ENCODE data around the gene DLGAP4. TPM values are rescaled to one million over a fixed set of nuclear protein-coding genes. Genes with fewer than 3 reads are reported as not detected.

Gene DLGAP4
- total and polyA plus RNA-seq, 2 donors, result 7.7 to 28.2 TPM

DNA sequence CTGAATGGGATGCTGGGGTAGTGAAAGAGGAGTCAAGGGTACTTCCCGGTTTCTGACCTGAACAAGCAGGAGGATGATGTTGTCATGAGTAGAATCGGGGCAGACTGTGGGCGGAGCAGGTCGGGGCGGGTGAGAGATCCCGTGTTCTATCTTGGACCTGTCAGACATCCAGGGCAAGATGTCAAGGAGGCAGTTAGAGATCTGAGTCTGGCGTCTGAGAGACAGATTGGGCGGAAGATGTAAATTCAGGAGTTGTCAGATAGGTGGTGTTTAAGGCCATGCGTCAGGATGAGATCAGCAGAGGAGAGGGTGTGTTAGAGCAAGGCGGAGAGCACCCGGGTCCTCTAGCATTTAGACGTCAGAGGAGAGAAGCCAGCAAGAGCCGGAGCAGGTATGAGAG is 115.5 kb downstream of the DLGAP4 start:
- no peaks in the 10 kb centered on the region for H3K4me1 ChIP-seq (ENCODE audit: control insufficient read depth in 2 of 2, insufficient read depth in 2 of 2, low read length in 2 of 2)
- 72% methylated on average over 13 of the region's 13 CpGs for WGBS
- no peak overlapping the region for H3K27ac ChIP-seq (ENCODE audit: low read depth in 1 of 2, low read length in 1 of 2)
- no peaks in the 10 kb centered on the region for H3K27me3 ChIP-seq (ENCODE audit: control insufficient read depth in 2 of 2, insufficient read depth in 1 of 2, low read length in 1 of 2)
- no peak for DNase-seq (ENCODE audit: low read depth in 6 of 9, low spot score in 9 of 9)
- no peaks in the 10 kb centered on the region for H3K9me3 ChIP-seq (ENCODE audit: control insufficient read depth in 2 of 2, insufficient read depth in 1 of 2, low read length in 1 of 2)
- no peaks in the 10 kb centered on the region for H3K36me3 ChIP-seq (ENCODE audit: control insufficient read depth in 2 of 2, insufficient read depth in 2 of 2, low read length in 1 of 2)
- no peak overlapping the region for H3K4me3 ChIP-seq (ENCODE audit: low read length in 2 of 2)

DNA sequence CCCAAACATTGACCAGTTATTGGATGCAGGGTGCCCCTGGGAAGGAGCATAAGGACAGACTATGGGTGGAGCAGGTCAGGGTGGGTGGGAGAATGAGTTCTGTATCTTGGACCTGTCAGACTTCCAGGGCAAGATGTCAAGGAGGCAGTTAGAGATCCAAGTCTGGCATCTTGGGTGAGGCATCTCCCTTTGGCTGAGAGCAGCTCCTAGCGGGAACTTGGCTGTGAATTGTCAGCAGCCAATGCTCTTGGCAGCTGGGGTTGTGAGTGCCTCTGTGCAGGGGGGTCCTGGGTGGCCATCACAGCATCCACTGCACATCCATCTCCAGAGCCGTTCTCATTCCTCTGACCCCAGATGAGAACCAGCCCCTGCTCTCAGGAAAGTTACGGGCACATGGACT is 118.2 kb downstream of the DLGAP4 start:
- Histone ChIP-seq H3K4me1 (ENCODE audit: control insufficient read depth in 2 of 2, insufficient read depth in 2 of 2, low read length in 2 of 2) (no peaks in the 10 kb centered on the region), H3K27me3 (ENCODE audit: control insufficient read depth in 2 of 2, insufficient read depth in 1 of 2, low read length in 1 of 2) (no peaks in the 10 kb centered on the region), H3K27ac (ENCODE audit: low read depth in 1 of 2, low read length in 1 of 2) (no peak overlapping the region), H3K9me3 (ENCODE audit: control insufficient read depth in 2 of 2, insufficient read depth in 1 of 2, low read length in 1 of 2) (no peaks in the 10 kb centered on the region), H3K4me3 (ENCODE audit: low read length in 2 of 2) (no peak overlapping the region), H3K36me3 (ENCODE audit: control insufficient read depth in 2 of 2, insufficient read depth in 2 of 2, low read length in 1 of 2) (no peaks in the 10 kb centered on the region)
- DNase-seq (ENCODE audit: low read depth in 6 of 9, low spot score in 9 of 9), result no peak
- WGBS, result 90% methylated on average over 3 of the region's 3 CpGs

DNA sequence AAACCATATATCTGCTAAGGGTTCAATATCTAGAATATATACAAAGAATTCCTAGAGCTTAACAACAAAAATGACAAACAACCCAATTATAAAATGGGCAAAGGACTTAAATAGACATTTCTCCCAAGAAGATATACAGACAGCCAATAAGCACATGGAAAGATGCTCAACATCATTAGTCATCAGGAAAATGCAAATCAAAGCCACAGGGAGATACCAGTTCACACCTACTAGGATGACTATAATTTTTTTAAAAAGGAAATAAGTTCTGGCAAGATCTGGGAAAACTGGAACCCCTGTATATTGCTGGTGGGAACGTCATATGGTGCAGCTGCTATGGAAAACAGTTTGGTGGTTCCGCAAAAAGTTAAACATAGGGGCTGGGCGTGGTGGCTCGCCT is 119.0 kb downstream of the DLGAP4 start:
- no peaks in the 10 kb centered on the region for H3K4me1 ChIP-seq (ENCODE audit: control insufficient read depth in 2 of 2, insufficient read depth in 2 of 2, low read length in 2 of 2)
- no peaks in the 10 kb centered on the region for H3K36me3 ChIP-seq (ENCODE audit: control insufficient read depth in 2 of 2, insufficient read depth in 2 of 2, low read length in 1 of 2)
- no peak overlapping the region for H3K4me3 ChIP-seq (ENCODE audit: low read length in 2 of 2)
- H3K9me3 ChIP-seq (ENCODE audit: control insufficient read depth in 2 of 2, insufficient read depth in 1 of 2, low read length in 1 of 2), result no peaks in the 10 kb centered on the region
- 67% methylated on average over 4 of the region's 4 CpGs for WGBS
- no peak overlapping the region for H3K27ac ChIP-seq (ENCODE audit: low read depth in 1 of 2, low read length in 1 of 2)
- no peak for DNase-seq (ENCODE audit: low read depth in 6 of 9, low spot score in 9 of 9)
- no peaks in the 10 kb centered on the region for H3K27me3 ChIP-seq (ENCODE audit: control insufficient read depth in 2 of 2, insufficient read depth in 1 of 2, low read length in 1 of 2)

DNA sequence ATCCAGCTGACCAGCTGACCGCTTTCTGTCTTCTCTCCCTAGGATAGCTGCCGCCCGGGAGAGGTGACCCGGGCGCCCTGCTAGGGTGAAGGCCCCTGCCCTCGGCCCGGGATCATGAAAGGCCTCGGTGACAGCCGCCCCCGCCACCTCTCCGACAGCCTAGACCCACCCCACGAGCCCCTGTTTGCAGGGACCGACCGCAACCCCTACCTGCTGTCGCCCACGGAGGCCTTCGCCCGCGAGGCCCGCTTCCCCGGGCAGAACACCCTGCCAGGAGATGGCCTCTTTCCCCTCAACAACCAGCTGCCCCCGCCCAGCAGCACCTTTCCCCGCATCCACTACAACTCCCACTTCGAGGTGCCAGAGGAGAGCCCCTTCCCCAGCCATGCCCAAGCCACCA is 125.5 kb downstream of the DLGAP4 start:
- 97% methylated on average over 24 of the region's 24 CpGs for WGBS
- no peak for DNase-seq (ENCODE audit: low read depth in 6 of 9, low spot score in 9 of 9)
- H3K9me3 ChIP-seq (ENCODE audit: control insufficient read depth in 2 of 2, insufficient read depth in 1 of 2, low read length in 1 of 2), result no peaks in the 10 kb centered on the region
- no peak overlapping the region for H3K27ac ChIP-seq (ENCODE audit: low read depth in 1 of 2, low read length in 1 of 2)
- no peaks in the 10 kb centered on the region for H3K36me3 ChIP-seq (ENCODE audit: control insufficient read depth in 2 of 2, insufficient read depth in 2 of 2, low read length in 1 of 2)
- H3K27me3 ChIP-seq (ENCODE audit: control insufficient read depth in 2 of 2, insufficient read depth in 1 of 2, low read length in 1 of 2), result peaks cover 2 to 18% of the 10 kb centered on the region in 2 donors
- H3K4me1 ChIP-seq (ENCODE audit: control insufficient read depth in 2 of 2, insufficient read depth in 2 of 2, low read length in 2 of 2), result peaks cover 0 to 4% of the 10 kb centered on the region in 2 donors
- no peak overlapping the region for H3K4me3 ChIP-seq (ENCODE audit: low read length in 2 of 2)

DNA sequence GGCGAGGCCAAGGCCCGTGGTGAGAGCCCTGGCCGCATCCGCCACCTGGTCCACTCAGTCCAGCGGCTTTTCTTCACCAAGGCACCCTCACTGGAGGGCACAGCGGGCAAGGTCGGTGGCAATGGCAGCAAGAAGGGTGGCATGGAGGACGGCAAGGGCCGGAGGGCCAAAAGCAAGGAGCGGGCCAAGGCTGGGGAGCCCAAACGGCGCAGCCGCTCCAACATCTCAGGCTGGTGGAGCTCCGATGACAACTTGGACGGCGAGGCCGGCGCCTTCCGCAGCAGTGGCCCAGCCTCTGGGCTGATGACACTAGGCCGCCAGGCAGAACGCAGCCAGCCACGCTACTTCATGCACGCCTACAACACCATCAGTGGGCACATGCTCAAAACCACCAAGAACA is 126.0 kb downstream of the DLGAP4 start:
- H3K27me3 ChIP-seq (ENCODE audit: control insufficient read depth in 2 of 2, insufficient read depth in 1 of 2, low read length in 1 of 2), result peaks cover 2 to 23% of the 10 kb centered on the region in 2 donors
- no peaks in the 10 kb centered on the region for H3K9me3 ChIP-seq (ENCODE audit: control insufficient read depth in 2 of 2, insufficient read depth in 1 of 2, low read length in 1 of 2)
- no peak overlapping the region for H3K4me3 ChIP-seq (ENCODE audit: low read length in 2 of 2)
- H3K4me1 ChIP-seq (ENCODE audit: control insufficient read depth in 2 of 2, insufficient read depth in 2 of 2, low read length in 2 of 2), result peaks cover 0 to 4% of the 10 kb centered on the region in 2 donors
- DNase-seq (ENCODE audit: low read depth in 6 of 9, low spot score in 9 of 9), result no peak
- H3K27ac ChIP-seq (ENCODE audit: low read depth in 1 of 2, low read length in 1 of 2), result no peak overlapping the region
- H3K36me3 ChIP-seq (ENCODE audit: control insufficient read depth in 2 of 2, insufficient read depth in 2 of 2, low read length in 1 of 2), result no peaks in the 10 kb centered on the region
- WGBS, result 97% methylated on average over 23 of the region's 23 CpGs

DNA sequence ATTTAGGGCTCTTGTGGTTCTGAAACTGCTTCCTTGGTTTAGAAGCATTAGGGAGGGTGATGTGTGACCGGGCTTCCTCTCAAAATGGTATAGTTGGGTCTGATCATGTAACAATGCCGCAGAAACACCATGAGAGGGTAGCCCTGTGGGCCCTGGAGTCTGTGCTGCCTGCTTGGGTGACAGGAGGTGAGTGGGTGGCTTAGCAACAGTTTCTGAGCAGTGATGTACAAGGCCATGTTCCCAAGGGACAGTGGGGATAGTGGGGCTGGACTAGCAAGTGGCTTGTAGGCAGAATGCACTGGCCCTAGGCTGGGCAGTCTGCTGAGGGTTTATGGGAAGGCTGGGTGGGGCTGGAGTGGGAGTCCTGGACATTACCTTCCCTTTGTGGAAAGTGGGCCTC is 128.2 kb downstream of the DLGAP4 start:
- no peak for DNase-seq (ENCODE audit: low read depth in 6 of 9, low spot score in 9 of 9)
- Histone ChIP-seq H3K4me1 (ENCODE audit: control insufficient read depth in 2 of 2, insufficient read depth in 2 of 2, low read length in 2 of 2) (peaks cover 0 to 4% of the 10 kb centered on the region in 2 donors), H3K4me3 (ENCODE audit: low read length in 2 of 2) (no peak overlapping the region), H3K9me3 (ENCODE audit: control insufficient read depth in 2 of 2, insufficient read depth in 1 of 2, low read length in 1 of 2) (no peaks in the 10 kb centered on the region), H3K27me3 (ENCODE audit: control insufficient read depth in 2 of 2, insufficient read depth in 1 of 2, low read length in 1 of 2) (peaks cover 2 to 26% of the 10 kb centered on the region in 2 donors), H3K27ac (ENCODE audit: low read depth in 1 of 2, low read length in 1 of 2) (no peak overlapping the region), H3K36me3 (ENCODE audit: control insufficient read depth in 2 of 2, insufficient read depth in 2 of 2, low read length in 1 of 2) (no peaks in the 10 kb centered on the region)
- 38% methylated on average over 2 of the region's 2 CpGs for WGBS

DNA sequence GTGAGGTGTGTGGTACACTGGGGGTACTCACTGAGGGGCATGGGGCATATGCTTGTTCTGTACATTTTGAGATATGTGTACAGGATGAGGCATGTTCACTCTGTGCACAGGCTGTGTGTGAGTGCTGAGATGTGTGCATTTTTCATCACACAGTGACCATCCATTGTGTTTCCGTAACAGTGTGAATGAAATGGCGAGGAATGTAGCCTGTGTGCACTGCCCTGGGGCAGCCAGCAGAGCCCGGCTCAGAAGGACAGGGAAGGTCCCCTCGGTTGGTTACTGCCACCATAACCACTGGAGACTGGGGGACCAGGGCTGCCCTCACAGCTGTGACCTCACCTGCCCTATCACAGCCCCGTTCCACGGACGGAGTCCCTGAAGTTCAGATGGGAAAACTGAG is 129.0 kb downstream of the DLGAP4 start:
- H3K36me3 ChIP-seq (ENCODE audit: control insufficient read depth in 2 of 2, insufficient read depth in 2 of 2, low read length in 1 of 2), result no peaks in the 10 kb centered on the region
- H3K4me3 ChIP-seq (ENCODE audit: low read length in 2 of 2), result no peak overlapping the region
- H3K27me3 ChIP-seq (ENCODE audit: control insufficient read depth in 2 of 2, insufficient read depth in 1 of 2, low read length in 1 of 2), result peaks cover 2 to 26% of the 10 kb centered on the region in 2 donors
- no peak overlapping the region for H3K27ac ChIP-seq (ENCODE audit: low read depth in 1 of 2, low read length in 1 of 2)
- H3K4me1 ChIP-seq (ENCODE audit: control insufficient read depth in 2 of 2, insufficient read depth in 2 of 2, low read length in 2 of 2), result peaks cover 0 to 4% of the 10 kb centered on the region in 2 donors
- no peaks in the 10 kb centered on the region for H3K9me3 ChIP-seq (ENCODE audit: control insufficient read depth in 2 of 2, insufficient read depth in 1 of 2, low read length in 1 of 2)
- WGBS, result 95% methylated on average over 7 of the region's 7 CpGs
- DNase-seq (ENCODE audit: low read depth in 6 of 9, low spot score in 9 of 9), result no peak

DNA sequence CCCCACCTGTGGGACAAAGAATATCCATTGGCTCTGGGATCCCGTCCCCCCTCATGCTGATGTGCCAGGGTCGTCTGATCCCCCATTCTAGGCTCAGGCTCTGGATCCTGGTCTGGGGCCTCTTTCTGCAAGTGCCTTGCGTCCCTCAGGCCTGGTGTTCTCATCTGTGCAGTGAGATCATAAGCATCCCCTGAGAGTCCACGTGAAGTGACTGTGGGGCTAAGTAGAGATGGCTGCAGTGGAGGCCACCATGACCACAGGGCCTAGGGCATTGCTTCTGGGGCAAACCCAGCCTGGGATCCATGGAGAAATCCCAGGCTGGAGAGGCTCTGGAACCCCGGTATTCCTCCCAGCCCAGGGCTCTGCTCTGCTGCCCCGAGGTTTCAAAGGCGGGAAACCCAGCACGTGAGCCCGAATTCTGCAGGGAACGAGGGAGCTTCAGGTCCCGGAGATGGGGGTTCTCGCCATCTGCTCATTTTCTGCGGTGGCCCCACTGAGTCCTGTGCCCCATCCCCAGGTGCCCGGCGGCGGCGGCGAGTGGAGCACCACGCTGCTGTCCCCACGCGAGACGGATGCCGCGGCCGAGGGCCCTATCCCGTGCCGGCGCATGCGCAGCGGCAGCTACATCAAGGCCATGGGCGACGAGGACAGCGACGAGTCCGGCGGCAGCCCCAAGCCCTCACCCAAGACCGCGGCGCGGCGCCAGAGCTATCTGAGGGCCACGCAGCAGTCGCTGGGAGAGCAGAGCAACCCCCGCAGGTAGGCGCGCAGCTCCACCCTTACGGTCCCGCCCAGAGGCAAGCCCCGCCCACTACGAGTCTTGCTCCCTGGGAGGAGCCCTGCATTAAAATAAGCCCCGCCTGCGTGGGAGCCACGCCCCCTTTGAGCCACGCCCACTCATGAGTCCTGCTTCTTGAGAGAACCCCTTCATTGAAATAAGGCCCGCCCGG is 129.7 kb downstream of the DLGAP4 start:
- peaks cover 2 to 26% of the 10 kb centered on the region in 2 donors for H3K27me3 ChIP-seq (ENCODE audit: control insufficient read depth in 2 of 2, insufficient read depth in 1 of 2, low read length in 1 of 2)
- no peaks in the 10 kb centered on the region for H3K36me3 ChIP-seq (ENCODE audit: control insufficient read depth in 2 of 2, insufficient read depth in 2 of 2, low read length in 1 of 2)
- 42% methylated on average over 56 of the region's 56 CpGs for WGBS
- peaks cover 0 to 4% of the 10 kb centered on the region in 2 donors for H3K4me1 ChIP-seq (ENCODE audit: control insufficient read depth in 2 of 2, insufficient read depth in 2 of 2, low read length in 2 of 2)
- DNase-seq (ENCODE audit: low read depth in 6 of 9, low spot score in 9 of 9), result peak in 7 of 9 donors; percentile 23 to 75 (median 44)
- no peaks in the 10 kb centered on the region for H3K9me3 ChIP-seq (ENCODE audit: control insufficient read depth in 2 of 2, insufficient read depth in 1 of 2, low read length in 1 of 2)
- no peak overlapping the region for H3K4me3 ChIP-seq (ENCODE audit: low read length in 2 of 2)
- no peak overlapping the region for H3K27ac ChIP-seq (ENCODE audit: low read depth in 1 of 2, low read length in 1 of 2)

DNA sequence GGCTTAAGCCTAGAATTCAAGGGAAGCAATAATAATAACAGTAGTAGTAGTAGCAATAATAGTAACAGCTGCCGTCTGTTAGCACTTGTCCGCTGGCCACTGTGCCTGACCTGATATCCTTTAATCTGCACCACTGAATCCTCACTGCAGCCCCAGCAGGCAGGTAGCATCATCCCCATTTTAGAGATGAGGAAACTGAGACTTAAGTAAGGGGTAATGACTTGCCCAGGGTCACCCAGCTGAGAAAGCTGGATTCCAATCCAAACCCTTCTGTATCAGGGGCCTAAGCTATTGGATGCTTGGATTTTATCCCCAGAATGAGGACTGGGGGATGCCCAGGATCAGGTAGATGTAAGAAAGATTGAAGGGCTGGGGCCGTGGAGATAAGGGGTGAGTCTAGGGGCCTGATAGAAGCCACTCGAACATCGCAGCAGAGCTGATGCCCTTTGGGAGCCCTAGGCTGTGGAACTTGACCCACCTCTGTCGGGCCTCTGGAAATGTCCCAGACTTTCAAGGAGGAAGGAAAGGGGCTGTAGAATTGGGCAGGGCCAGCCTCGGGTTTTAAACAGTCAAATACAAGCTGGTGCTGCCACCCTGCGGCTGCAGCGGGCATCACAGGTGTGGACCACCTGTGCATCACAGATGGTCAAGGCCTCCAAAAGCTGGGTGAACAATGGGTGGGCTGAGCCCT is 133.0 kb downstream of the DLGAP4 start:
- peaks cover 0 to 4% of the 10 kb centered on the region in 2 donors for H3K4me1 ChIP-seq (ENCODE audit: control insufficient read depth in 2 of 2, insufficient read depth in 2 of 2, low read length in 2 of 2)

More for the DNA sequence above, 133.0 kb downstream of the DLGAP4 start:
- 37% methylated on average over 9 of the region's 9 CpGs for WGBS
- Histone ChIP-seq H3K36me3 (ENCODE audit: control insufficient read depth in 2 of 2, insufficient read depth in 2 of 2, low read length in 1 of 2) (no peaks in the 10 kb centered on the region), H3K27me3 (ENCODE audit: control insufficient read depth in 2 of 2, insufficient read depth in 1 of 2, low read length in 1 of 2) (peaks cover 2 to 26% of the 10 kb centered on the region in 2 donors), H3K27ac (ENCODE audit: low read depth in 1 of 2, low read length in 1 of 2) (no peak overlapping the region), H3K9me3 (ENCODE audit: control insufficient read depth in 2 of 2, insufficient read depth in 1 of 2, low read length in 1 of 2) (no peaks in the 10 kb centered on the region), H3K4me3 (ENCODE audit: low read length in 2 of 2) (no peak overlapping the region)
- DNase-seq (ENCODE audit: low read depth in 6 of 9, low spot score in 9 of 9), result peak in 2 of 9 donors; percentile 53 to 60

All from thymus (tissue), 11 donors.